DND-41 (cell line): ENCODE data around the gene ARHGAP32.

ENCODE experiments used
- ATAC-seq: fragments of 200-7000 bp; cut with Tn5 transposase; 3 replicates; pipeline ENCODE4 v1.9.1; 2021; ENCODE audit warnings: low read depth; ENCODE audit not compliant: insufficient read depth
- DNase-seq: peaks from one replicate; pipeline ENCODE4 v3.0.0-alpha.2; 2020
- H2AFZ ChIP-seq: 2 replicates; pipeline ENCODE4 v1.6.0; 2012; ENCODE audit warnings: low read depth, low read length
- H3K27ac ChIP-seq: 2 replicates; pipeline ENCODE4 v1.5.1; 2012; ENCODE audit warnings: low read length, inconsistent platforms
- H3K27me3 ChIP-seq: fragments of 200-600 bp; sonication (generic); 2 replicates; pipeline ENCODE4 v1.6.0; 2012; ENCODE audit warnings: low read length, mild to moderate bottlenecking, inconsistent platforms; ENCODE audit not compliant: insufficient read depth, poor library complexity
- H3K36me3 ChIP-seq: 2 replicates; pipeline ENCODE4 v1.5.1; 2012; ENCODE audit warnings: low read length, inconsistent platforms; ENCODE audit not compliant: insufficient read depth
- H3K4me1 ChIP-seq: 2 replicates; pipeline ENCODE4 v1.5.1; 2012; ENCODE audit warnings: mild to moderate bottlenecking, low read length; ENCODE audit not compliant: insufficient read depth
- H3K4me2 ChIP-seq: 2 replicates; pipeline ENCODE4 v1.6.0; 2012; ENCODE audit warnings: mild to moderate bottlenecking, moderate library complexity, low read length, inconsistent platforms; ENCODE audit not compliant: insufficient read depth
- H3K4me3 ChIP-seq, 2 experiments: fragments of 200-600 bp in 1 of 2; shearing (Covaris generic) in 1 of 2; 2 replicates each; pipeline ENCODE4 v1.5.1; 2012 to 2016; ENCODE audit warnings: inconsistent platforms in 2 of 2, low read length in 2 of 2, mild to moderate bottlenecking in 2 of 2, low read depth in 1 of 2, moderate library complexity in 1 of 2
- H3K79me2 ChIP-seq: 2 replicates; pipeline ENCODE4 v1.6.0; 2012; ENCODE audit warnings: low read length, inconsistent platforms; ENCODE audit not compliant: insufficient read depth
- H3K9ac ChIP-seq: 2 replicates; pipeline ENCODE4 v1.6.0; 2012; ENCODE audit warnings: low read depth, mild to moderate bottlenecking, inconsistent platforms, low read length, moderate library complexity
- H3K9me3 ChIP-seq: 2 replicates; pipeline ENCODE4 v1.5.1; 2012; ENCODE audit warnings: low read length, moderate library complexity, mild to moderate bottlenecking, inconsistent platforms; ENCODE audit not compliant: insufficient read depth, severe bottlenecking
- H4K20me1 ChIP-seq: 2 replicates; pipeline ENCODE4 v1.6.0; 2012; ENCODE audit warnings: low read length; ENCODE audit not compliant: insufficient read depth
- EZH2 ChIP-seq: IDR thresholded peaks from 3 replicates; pipeline ENCODE4 v1.6.1; 2012; ENCODE audit warnings: borderline replicate concordance, low read depth, mild to moderate bottlenecking, moderate library complexity, low read length, inconsistent platforms; ENCODE audit not compliant: severe bottlenecking
- TF ChIP-seq, protein P1 (sequence below): IDR thresholded peaks from 2 replicates; pipeline ENCODE4 v1.5.1; 2012; ENCODE audit warnings: borderline replicate concordance, low read length, moderate library complexity, mild to moderate bottlenecking; ENCODE audit not compliant: poor library complexity, severe bottlenecking; ENCODE audit errors: extremely low read depth

ARHGAP32 gene

DNA sequence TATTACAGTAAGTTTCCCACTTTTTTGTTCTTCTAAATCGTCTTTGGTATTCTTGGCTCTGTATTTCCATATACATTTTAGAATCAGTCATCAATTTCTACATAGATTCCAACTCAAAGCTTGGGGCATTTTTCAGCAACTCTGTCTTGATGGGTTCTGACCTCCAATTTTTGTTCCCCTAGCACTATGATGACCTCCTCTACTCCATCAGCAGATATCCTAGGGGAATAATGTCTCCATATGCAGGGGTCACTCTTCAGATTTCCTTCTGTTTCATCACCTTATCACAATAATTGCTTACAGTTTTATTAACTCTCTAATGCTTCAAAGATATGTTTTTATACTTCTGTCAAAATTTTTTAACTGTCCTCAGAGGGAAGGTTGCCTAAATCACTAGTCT is 158.1 kb downstream of the ARHGAP32 start:
- H3K9me3 ChIP-seq, result peaks cover 5% of the 10 kb centered on the region
- DNase-seq (no peak), ATAC-seq (no peak)
- no peak overlapping the region for H2AFZ ChIP-seq
- no peak overlapping the region for H3K27ac ChIP-seq
- TF ChIP-seq, protein P1, sequence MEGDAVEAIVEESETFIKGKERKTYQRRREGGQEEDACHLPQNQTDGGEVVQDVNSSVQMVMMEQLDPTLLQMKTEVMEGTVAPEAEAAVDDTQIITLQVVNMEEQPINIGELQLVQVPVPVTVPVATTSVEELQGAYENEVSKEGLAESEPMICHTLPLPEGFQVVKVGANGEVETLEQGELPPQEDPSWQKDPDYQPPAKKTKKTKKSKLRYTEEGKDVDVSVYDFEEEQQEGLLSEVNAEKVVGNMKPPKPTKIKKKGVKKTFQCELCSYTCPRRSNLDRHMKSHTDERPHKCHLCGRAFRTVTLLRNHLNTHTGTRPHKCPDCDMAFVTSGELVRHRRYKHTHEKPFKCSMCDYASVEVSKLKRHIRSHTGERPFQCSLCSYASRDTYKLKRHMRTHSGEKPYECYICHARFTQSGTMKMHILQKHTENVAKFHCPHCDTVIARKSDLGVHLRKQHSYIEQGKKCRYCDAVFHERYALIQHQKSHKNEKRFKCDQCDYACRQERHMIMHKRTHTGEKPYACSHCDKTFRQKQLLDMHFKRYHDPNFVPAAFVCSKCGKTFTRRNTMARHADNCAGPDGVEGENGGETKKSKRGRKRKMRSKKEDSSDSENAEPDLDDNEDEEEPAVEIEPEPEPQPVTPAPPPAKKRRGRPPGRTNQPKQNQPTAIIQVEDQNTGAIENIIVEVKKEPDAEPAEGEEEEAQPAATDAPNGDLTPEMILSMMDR, result no peak
- no peak for TF ChIP-seq EZH2
- no peaks in the 10 kb centered on the region for H3K4me1 ChIP-seq
- H3K27me3 ChIP-seq, result no peaks in the 10 kb centered on the region
- no peaks in the 10 kb centered on the region for H3K79me2 ChIP-seq
- no peaks in the 10 kb centered on the region for H3K36me3 ChIP-seq
- no peak overlapping the region for H3K4me3 ChIP-seq
- no peaks in the 10 kb centered on the region for H4K20me1 ChIP-seq
- H3K9ac ChIP-seq, result no peak overlapping the region
- no peak overlapping the region for H3K4me2 ChIP-seq

- ATAC-seq, result no peak
- Histone ChIP-seq H3K9ac (no peak overlapping the region), H3K9me3 (no peaks in the 10 kb centered on the region), H3K27ac (no peak overlapping the region), H3K79me2 (no peaks in the 10 kb centered on the region), H3K4me1 (peaks cover 10% of the 10 kb centered on the region), H2AFZ (no peak overlapping the region), H3K27me3 (no peaks in the 10 kb centered on the region), H3K36me3 (no peaks in the 10 kb centered on the region), H3K4me2 (no peak overlapping the region), H3K4me3 (no peak overlapping the region), H4K20me1 (no peaks in the 10 kb centered on the region)
- no peak for TF ChIP-seq EZH2
- TF ChIP-seq, protein P1, result no peak
- DNase-seq, result no peak
Observed at GRCh38 chr11:129023968-129024676, 168.0 kb downstream of the ARHGAP32 start.

GRCh38 chr11:129021295-129021694 is 170.8 kb downstream of the ARHGAP32 start:
- Histone ChIP-seq H3K27me3 (no peaks in the 10 kb centered on the region), H3K9ac (no peak overlapping the region), H3K9me3 (no peaks in the 10 kb centered on the region), H3K27ac (no peak overlapping the region), H4K20me1 (no peaks in the 10 kb centered on the region), H3K36me3 (no peaks in the 10 kb centered on the region), H3K4me2 (no peak overlapping the region), H3K79me2 (no peaks in the 10 kb centered on the region), H3K4me1 (peaks cover 10% of the 10 kb centered on the region), H2AFZ (no peak overlapping the region), H3K4me3 (no peak overlapping the region)
- ATAC-seq (no peak), DNase-seq (no peak)
- no peak for TF ChIP-seq EZH2
- TF ChIP-seq, protein P1, result no peak

DNA sequence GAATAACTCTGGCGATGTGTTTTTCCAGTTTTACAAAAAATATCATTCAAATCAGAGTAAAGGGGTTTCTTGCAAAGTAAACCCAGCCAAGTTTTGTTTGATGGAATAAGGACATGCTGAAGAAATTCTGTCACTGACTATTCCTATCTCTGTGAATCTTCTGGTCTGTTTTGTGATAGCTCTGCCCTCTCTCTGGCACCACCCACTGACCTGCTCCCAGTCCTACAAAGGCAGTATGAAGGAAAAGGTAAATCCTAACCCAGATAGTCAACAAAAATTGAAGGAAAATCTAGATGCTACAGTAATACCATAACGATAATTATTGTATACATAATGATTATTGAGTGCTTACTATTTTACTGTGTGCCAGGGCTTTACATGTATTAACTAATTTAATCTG is 173.1 kb downstream of the ARHGAP32 start:
- DNase-seq, result no peak

More for the DNA sequence above, 173.1 kb downstream of the ARHGAP32 start:
- Histone ChIP-seq H3K27ac (no peak overlapping the region), H3K9me3 (no peaks in the 10 kb centered on the region), H4K20me1 (no peaks in the 10 kb centered on the region), H2AFZ (no peak overlapping the region), H3K9ac (no peak overlapping the region), H3K4me1 (peaks cover 10% of the 10 kb centered on the region), H3K4me3 (no peak overlapping the region), H3K79me2 (no peaks in the 10 kb centered on the region), H3K27me3 (no peaks in the 10 kb centered on the region), H3K4me2 (no peak overlapping the region), H3K36me3 (no peaks in the 10 kb centered on the region)
- no peak for ATAC-seq
- no peak for TF ChIP-seq EZH2
- TF ChIP-seq, protein P1, result no peak
